Endothelial cell of umbilical vein (primary cell): ENCODE data around the gene RAC2. TPM values are rescaled to one million over a fixed set of nuclear protein-coding genes. Genes with fewer than 3 reads are reported as not detected.

Source experiments
- BruUV-seq: library from RNA; stranded (reverse); fragments of 400-500 nt; replicated peaks from 2 replicates; lab custom pipeline; 2021; lab: Mats Ljungman, UMichigan
- CTCF ChIA-PET: fragments of 300-600, 350-600 bp; sonication (Branson Sonifier 250); formaldehyde crosslinking; loops from one replicate; lab custom pipeline; 2021; ENCODE audit warnings: antibody characterized with exemption, inconsistent platforms; lab: Charles Lee
- POLR2A ChIA-PET: fragments of 300-600, 350-600 bp; sonication (Branson Sonifier 250); formaldehyde crosslinking; loops from one replicate; lab custom pipeline; 2021; ENCODE audit warnings: antibody characterized with exemption, inconsistent platforms; lab: Charles Lee
- DNase-seq: peaks from one replicate; pipeline ENCODE4 v3.0.0-alpha.2; 2011; ENCODE audit warnings: low read depth, low spot score
- FAIRE-seq: peaks from 2 replicates; lab custom pipeline; 2011; peaks lifted over from hg19 to GRCh38; lab: Jason Lieb, UNC
- H2AFZ ChIP-seq: 2 replicates; pipeline ENCODE4 v1.6.0; 2012; ENCODE audit warnings: low read depth, low read length, control low read depth, inconsistent platforms
- H3K27ac ChIP-seq: 2 replicates; pipeline ENCODE4 v1.5.1; 2011; ENCODE audit warnings: low read depth, mild to moderate bottlenecking, control low read depth, low read length, moderate library complexity; ENCODE audit not compliant: insufficient read depth
- H3K27me3 ChIP-seq, 2 experiments: 2 replicates each; pipeline versions ENCODE4 v1.6.0 to v1.6.1; 2011; ENCODE audit warnings: low read length in 2 of 2, mixed read lengths in 1 of 2; ENCODE audit not compliant: control insufficient read depth in 2 of 2, insufficient read depth in 2 of 2
- H3K36me3 ChIP-seq, 2 experiments: 2 replicates in 1 of 2; 3 replicates in 1 of 2; pipeline ENCODE4 v1.5.1; 2011; ENCODE audit warnings: low read length in 2 of 2, mild to moderate bottlenecking in 1 of 2, moderate library complexity in 1 of 2; ENCODE audit not compliant: control insufficient read depth in 2 of 2, insufficient read depth in 2 of 2; ENCODE audit errors: extremely low read depth in 1 of 2
- H3K4me1 ChIP-seq: 3 replicates; pipeline ENCODE4 v1.5.1; 2011; ENCODE audit warnings: mild to moderate bottlenecking, low read length; ENCODE audit not compliant: control insufficient read depth, insufficient read depth; ENCODE audit errors: extremely low read depth
- H3K4me2 ChIP-seq: 2 replicates; pipeline ENCODE4 v1.6.1; 2011; ENCODE audit warnings: low read length, control low read depth, mixed read lengths; ENCODE audit not compliant: insufficient read depth
- H3K4me3 ChIP-seq, 3 experiments: fragments of 200-600 bp in 1 of 3; sonication (generic), shearing (Covaris generic) in 1 of 3; replicated peaks in 1 of 3; 2 replicates each; pipeline ENCODE4 v1.5.1; 2011 to 2016; ENCODE audit warnings: control low read depth in 3 of 3, low read length in 3 of 3, mild to moderate bottlenecking in 2 of 3, inconsistent platforms in 1 of 3, low read depth in 1 of 3, moderate library complexity in 1 of 3; ENCODE audit not compliant: insufficient read depth in 1 of 3
- H3K79me2 ChIP-seq: 2 replicates; pipeline ENCODE4 v1.6.0; 2012; ENCODE audit warnings: low read length, inconsistent platforms; ENCODE audit not compliant: control insufficient read depth, insufficient read depth
- H3K9ac ChIP-seq: replicated peaks from 2 replicates; pipeline ENCODE3; 2011; ENCODE audit warnings: low read length, control low read depth; ENCODE audit not compliant: insufficient read depth; ENCODE audit errors: extremely low read depth
- H3K9me1 ChIP-seq: replicated peaks from 3 replicates; pipeline ENCODE4 v1.6.0; 2011; ENCODE audit warnings: mild to moderate bottlenecking, low read length; ENCODE audit not compliant: control insufficient read depth, insufficient read depth; ENCODE audit errors: extremely low read depth
- H3K9me3 ChIP-seq: replicated peaks from 2 replicates; pipeline ENCODE4 v1.5.1; 2012; ENCODE audit warnings: low read length, inconsistent platforms; ENCODE audit not compliant: control insufficient read depth, insufficient read depth
- H4K20me1 ChIP-seq: replicated peaks from 2 replicates; pipeline ENCODE3; 2011; ENCODE audit warnings: mild to moderate bottlenecking, low read length; ENCODE audit not compliant: control insufficient read depth, insufficient read depth; ENCODE audit errors: extremely low read depth
- EZH2 ChIP-seq: IDR thresholded peaks from 2 replicates; pipeline ENCODE4 v1.6.1; 2012; ENCODE audit warnings: borderline replicate concordance, low read depth, mild to moderate bottlenecking, moderate library complexity, low read length, inconsistent platforms; ENCODE audit not compliant: severe bottlenecking
- FOS ChIP-seq: IDR thresholded peaks from 2 replicates; pipeline ENCODE4 v1.6.1; 2011; ENCODE audit warnings: mild to moderate bottlenecking, low read length, moderate library complexity, borderline replicate concordance; ENCODE audit not compliant: insufficient read depth
- GATA2 ChIP-seq: IDR thresholded peaks from 2 replicates; pipeline ENCODE4 v1.7.0; 2011; ENCODE audit warnings: low read depth, mild to moderate bottlenecking, moderate library complexity, mixed read lengths, low read length; ENCODE audit not compliant: insufficient read length, insufficient read depth
- JUN ChIP-seq: IDR thresholded peaks from 2 replicates; pipeline ENCODE4 v1.6.1; 2011; ENCODE audit warnings: borderline replicate concordance, low read depth; ENCODE audit not compliant: insufficient read length, insufficient read depth
- MYC ChIP-seq: IDR thresholded peaks from one replicate; pipeline ENCODE4 v1.6.1; 2011; ENCODE audit warnings: mild to moderate bottlenecking, low read depth, low read length
- POLR2A ChIP-seq: IDR thresholded peaks from 2 replicates; pipeline ENCODE4 v1.6.1; 2012; ENCODE audit warnings: low read depth, mild to moderate bottlenecking, control low read depth, low read length
- POLR2AphosphoS5 ChIP-seq: IDR thresholded peaks from 2 replicates; pipeline ENCODE4 v1.6.1; 2012; ENCODE audit warnings: low read depth, mild to moderate bottlenecking, control low read depth, low read length, moderate library complexity; ENCODE audit not compliant: insufficient read depth
- dilution Hi-C: fragments of 300-500 bp; cut with MboI; formaldehyde crosslinking; loops from one replicate; pipeline ENCODE4 v1.15.0; 2019; ENCODE audit warnings: low sequenced_read_pairs; ENCODE audit not compliant: extremely low pct_ligation_motif_present
- intact Hi-C: fragments of 100-400 bp; cut with micrococcal nuclease; formaldehyde crosslinking; loops from one replicate; pipeline ENCODE4 v1.10.0; 2022
- polyA plus RNA-seq, 4 experiments: library from polyadenylated mRNA; depleted of rRNA in 3 of 4; stranded (reverse) in 3 of 4; unstranded in 1 of 4; fragments of >200 nt; gene quantifications; 2 replicates each; pipeline versions ENCODE4 v1.2.1 to v1.2.3, GENCODE V29; 2011 to 2012; ENCODE audit warnings: missing spikeins in 1 of 4
- total RNA-seq: library from RNA; stranded (reverse); gene quantifications from 2 replicates; pipeline ENCODE4 v1.2.3, GENCODE V29; 2021
- TF ChIP-seq, protein P1 (sequence below): IDR thresholded peaks from 2 replicates; pipeline ENCODE4 v1.6.1; 2011; ENCODE audit not compliant: insufficient read depth, insufficient read length
- TF ChIP-seq, protein P2 (sequence below), 2 donors: IDR thresholded peaks; 1 replicate in 1 of 2; 2 replicates in 1 of 2; pipeline ENCODE4 v1.5.1; 2011; ENCODE audit warnings: low read length in 2 of 2, mild to moderate bottlenecking in 2 of 2, moderate library complexity in 2 of 2, control low read depth in 1 of 2, inconsistent platforms in 1 of 2, low read depth in 1 of 2; ENCODE audit not compliant: insufficient read depth in 1 of 2; ENCODE audit errors: extremely low read depth in 1 of 2

RAC2 gene
- total and polyA plus RNA-seq, 2 donors (not counting 3 experiments of a cell fraction or from before 2014, with no cell fraction given): 122 to 181 TPM

GRCh38 chr22:37196539-37197450 is 47.3 kb downstream of the RAC2 start:
- H3K36me3 ChIP-seq: no peaks in the 10 kb centered on the region
- FAIRE-seq: peak; percentile 59
- H3K4me3 ChIP-seq: no peak overlapping the region
- no peaks in the 10 kb centered on the region for H3K27me3 ChIP-seq
- no peak overlapping the region for H3K4me2 ChIP-seq
- peak; percentile 74 for DNase-seq
- intact Hi-C loops (no loop called here), dilution Hi-C loops (no loop called here)
- no TSS peak for BruUV-seq
- H2AFZ ChIP-seq: no peak overlapping the region
- H4K20me1 ChIP-seq: no peaks in the 10 kb centered on the region
- peaks cover 28% of the 10 kb centered on the region for H3K4me1 ChIP-seq
- H3K9me3 ChIP-seq: no peaks in the 10 kb centered on the region
- no peak overlapping the region for H3K9ac ChIP-seq
- no peaks in the 10 kb centered on the region for H3K9me1 ChIP-seq
- ChIA-PET CTCF (interaction anchor here (0.6 to 5.1 kb wide), 19 partner anchors 8 to 341 kb away, joined by 3 to 69 read pairs (median 5); partner anchors contain the start of gene C1QTNF6), POLR2A (interaction anchor here (1.1 kb wide), 1 partner anchor 10 kb away, joined by 3 read pairs; no protein-coding TSS in a partner anchor)
- TF ChIP-seq MYC (no peak), EZH2 (no peak), JUN (no peak), POLR2AphosphoS5 (no peak)
- TF ChIP-seq, protein P1, sequence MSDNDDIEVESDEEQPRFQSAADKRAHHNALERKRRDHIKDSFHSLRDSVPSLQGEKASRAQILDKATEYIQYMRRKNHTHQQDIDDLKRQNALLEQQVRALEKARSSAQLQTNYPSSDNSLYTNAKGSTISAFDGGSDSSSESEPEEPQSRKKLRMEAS: no peak
- H3K79me2 ChIP-seq: no peaks in the 10 kb centered on the region
- peak overlapping the region; percentile 25 for H3K27ac ChIP-seq

GRCh38 chr22:37195921-37196320 is 48.1 kb downstream of the RAC2 start:
- Histone ChIP-seq H3K4me2 (no peak overlapping the region), H3K4me3 (no peak overlapping the region), H3K4me1 (peaks cover 28% of the 10 kb centered on the region), H3K27ac (no peak overlapping the region), H3K36me3 (no peaks in the 10 kb centered on the region), H3K9me3 (no peaks in the 10 kb centered on the region), H3K9ac (no peak overlapping the region), H3K9me1 (no peaks in the 10 kb centered on the region), H2AFZ (no peak overlapping the region), H3K79me2 (no peaks in the 10 kb centered on the region), H3K27me3 (no peaks in the 10 kb centered on the region), H4K20me1 (no peaks in the 10 kb centered on the region)
- peak; percentile 30 for DNase-seq
- ChIA-PET CTCF (interaction anchor here (2.6 kb wide), 1 partner anchor 29 kb away, joined by 69 read pairs; no protein-coding TSS in a partner anchor), POLR2A (no interaction called here)
- no peak for TF ChIP-seq FOS
- no peak for TF ChIP-seq GATA2
- TF ChIP-seq POLR2A: no peak
- TF ChIP-seq POLR2AphosphoS5: no peak
- TF ChIP-seq JUN: no peak
- TF ChIP-seq MYC: no peak
- TF ChIP-seq, protein P2, sequence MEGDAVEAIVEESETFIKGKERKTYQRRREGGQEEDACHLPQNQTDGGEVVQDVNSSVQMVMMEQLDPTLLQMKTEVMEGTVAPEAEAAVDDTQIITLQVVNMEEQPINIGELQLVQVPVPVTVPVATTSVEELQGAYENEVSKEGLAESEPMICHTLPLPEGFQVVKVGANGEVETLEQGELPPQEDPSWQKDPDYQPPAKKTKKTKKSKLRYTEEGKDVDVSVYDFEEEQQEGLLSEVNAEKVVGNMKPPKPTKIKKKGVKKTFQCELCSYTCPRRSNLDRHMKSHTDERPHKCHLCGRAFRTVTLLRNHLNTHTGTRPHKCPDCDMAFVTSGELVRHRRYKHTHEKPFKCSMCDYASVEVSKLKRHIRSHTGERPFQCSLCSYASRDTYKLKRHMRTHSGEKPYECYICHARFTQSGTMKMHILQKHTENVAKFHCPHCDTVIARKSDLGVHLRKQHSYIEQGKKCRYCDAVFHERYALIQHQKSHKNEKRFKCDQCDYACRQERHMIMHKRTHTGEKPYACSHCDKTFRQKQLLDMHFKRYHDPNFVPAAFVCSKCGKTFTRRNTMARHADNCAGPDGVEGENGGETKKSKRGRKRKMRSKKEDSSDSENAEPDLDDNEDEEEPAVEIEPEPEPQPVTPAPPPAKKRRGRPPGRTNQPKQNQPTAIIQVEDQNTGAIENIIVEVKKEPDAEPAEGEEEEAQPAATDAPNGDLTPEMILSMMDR (IDR thresholded peaks at IDR 0.05; ENCODE audit: extremely low read depth in 1 of 2, insufficient read depth in 1 of 2, low read depth in 1 of 2, low read length in 2 of 2): no peak
- TF ChIP-seq, protein P1: no peak
- no peak for TF ChIP-seq EZH2
- BruUV-seq: no TSS peak
- no peak for FAIRE-seq
- intact Hi-C loops: no loop called here
- dilution Hi-C loops: no loop called here
